ENCODE measurements around the gene SKAP2. TPM values are rescaled to one million over a fixed set of nuclear protein-coding genes. Genes with fewer than 3 reads are reported as not detected.

SKAP2 gene
- total RNA-seq, 4 donors from 2014 or later: 8.2 to 26.1 (median 11.8) TPM

GRCh38 chr7:26862834-26863233 is 1.6 kb downstream of the SKAP2 start:
- H3K36me3 ChIP-seq: no peaks in the 10 kb centered on the region
- intact Hi-C loops (cut with DNase I): no loop called here
- H3K27ac ChIP-seq: no peak overlapping the region
- H3K4me1 ChIP-seq: peaks cover 4 to 5% of the 10 kb centered on the region in 2 donors
- H3K27me3 ChIP-seq: no peaks in the 10 kb centered on the region
- TF ChIP-seq CTCF (IDR thresholded peaks at IDR 0.05): no peak
- no peak for TF ChIP-seq POLR2A (IDR thresholded peaks at IDR 0.05)
- H3K9me3 ChIP-seq: no peaks in the 10 kb centered on the region
- 79 to 80% methylated on average over 2 of the region's 2 CpGs for WGBS, 2 donors
- H3K4me3 ChIP-seq (replicated peaks in 1 of 3): no peak overlapping the region
- no peak for DNase-seq

GRCh38 chr7:26861050-26861449 is 3.3 kb downstream of the SKAP2 start:
- no peak for DNase-seq
- Histone ChIP-seq H3K4me1 (peaks cover 4 to 5% of the 10 kb centered on the region in 2 donors), H3K27me3 (peaks cover 4% of the 10 kb centered on the region), H3K4me3 (replicated peaks in 1 of 3) (no peak overlapping the region), H3K9me3 (no peaks in the 10 kb centered on the region), H3K36me3 (no peaks in the 10 kb centered on the region), H3K27ac (no peak overlapping the region)
- 70 to 72% methylated on average over 1 of the region's 1 CpG for WGBS, 2 donors
- TF ChIP-seq POLR2A (IDR thresholded peaks at IDR 0.05) (no peak), CTCF (IDR thresholded peaks at IDR 0.05) (no peak)
- intact Hi-C loops (cut with DNase I): no loop called here

GRCh38 chr7:26860361-26860760 is 4.0 kb downstream of the SKAP2 start:
- intact Hi-C loops (cut with DNase I): no loop called here
- H3K36me3 ChIP-seq: no peaks in the 10 kb centered on the region
- H3K27me3 ChIP-seq: peaks cover 4% of the 10 kb centered on the region
- no peak for DNase-seq
- no peak overlapping the region for H3K4me3 ChIP-seq (replicated peaks in 1 of 3)
- H3K4me1 ChIP-seq: peaks cover 3 to 5% of the 10 kb centered on the region in 2 donors
- no peak for TF ChIP-seq CTCF (IDR thresholded peaks at IDR 0.05)
- no peak for TF ChIP-seq POLR2A (IDR thresholded peaks at IDR 0.05)
- WGBS, 2 donors: 70 to 77% methylated on average over 2 of the region's 2 CpGs
- H3K27ac ChIP-seq: no peak overlapping the region
- no peaks in the 10 kb centered on the region for H3K9me3 ChIP-seq

- TF ChIP-seq CTCF (IDR thresholded peaks at IDR 0.05): no peak
- TF ChIP-seq POLR2A (IDR thresholded peaks at IDR 0.05): no peak
- Histone ChIP-seq H3K36me3 (no peaks in the 10 kb centered on the region), H3K4me3 (replicated peaks in 1 of 3) (no peak overlapping the region), H3K27ac (no peak overlapping the region), H3K27me3 (peaks cover 4% of the 10 kb centered on the region), H3K4me1 (no peaks in the 10 kb centered on the region), H3K9me3 (no peaks in the 10 kb centered on the region)
- DNase-seq: no peak
- intact Hi-C loops (cut with DNase I): no loop called here
Measured at GRCh38 chr7:26859720-26860119, 4.7 kb downstream of the SKAP2 start.

GRCh38 chr7:26858735-26859134 is 5.7 kb downstream of the SKAP2 start:
- no peaks in the 10 kb centered on the region for H3K4me1 ChIP-seq
- H3K27ac ChIP-seq: no peak overlapping the region
- no peak for DNase-seq
- no peak overlapping the region for H3K4me3 ChIP-seq (replicated peaks in 1 of 3)
- H3K9me3 ChIP-seq: no peaks in the 10 kb centered on the region
- TF ChIP-seq CTCF (IDR thresholded peaks at IDR 0.05): no peak
- H3K27me3 ChIP-seq: peaks cover 4% of the 10 kb centered on the region
- 63 to 64% methylated on average over 3 of the region's 3 CpGs for WGBS, 2 donors
- no peaks in the 10 kb centered on the region for H3K36me3 ChIP-seq
- intact Hi-C loops (cut with DNase I): no loop called here

All from thyroid gland (tissue), 4 donors.